CD1c-positive myeloid dendritic cell (primary cell): ENCODE results near the gene COPS4.
"Not testable (repeated sequence)": the region's sequence is repeated elsewhere in the genome, so short reads cannot be mapped to it uniquely, and the experiment has no call there.

Experiments used
- DNase-seq: peaks from one replicate; pipeline ENCODE4 v3.0.0-alpha.2; 2016; ENCODE audit errors: extremely low spot score

The COPS4 gene

DNA sequence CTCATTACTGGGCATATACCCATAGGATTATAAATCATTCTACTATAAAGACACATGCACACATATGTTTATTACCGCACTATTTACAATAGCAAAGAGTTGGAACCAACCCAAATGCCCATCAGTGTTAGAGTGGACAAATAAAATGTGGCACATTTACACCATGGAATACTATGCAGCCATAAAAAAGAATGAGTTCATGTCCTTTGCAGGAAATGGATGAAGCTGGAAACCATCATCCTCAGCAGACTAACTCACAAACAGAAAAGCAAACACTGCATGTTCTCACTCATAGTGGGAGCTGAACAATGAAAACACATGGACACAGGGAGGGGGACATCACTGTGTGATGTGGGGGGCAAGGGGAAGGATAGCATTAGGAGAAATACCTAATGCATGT lies 11.4 kb upstream of the COPS4 start:
- DNase-seq = not testable (repeated sequence)

DNA sequence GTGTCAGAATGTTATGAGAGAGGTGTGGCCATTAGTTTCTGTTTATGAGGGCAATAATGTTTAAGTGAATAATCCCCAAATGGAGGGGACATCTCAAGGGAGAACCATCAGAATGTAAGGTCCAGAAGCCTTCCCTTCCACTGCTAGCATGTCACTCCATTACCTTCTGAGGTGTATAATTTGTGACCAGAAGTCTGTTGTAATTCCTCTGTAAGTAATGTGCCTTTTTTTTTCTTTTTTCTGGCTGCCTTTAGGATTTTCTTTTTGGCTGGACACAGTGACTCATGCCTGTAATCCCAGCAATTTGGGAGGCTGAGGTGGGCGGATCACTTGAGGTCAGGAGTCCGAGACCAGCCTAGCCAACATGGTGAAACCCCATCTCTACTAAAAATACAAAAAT lies 10.8 kb upstream of the COPS4 start:
- no peak for DNase-seq

DNA sequence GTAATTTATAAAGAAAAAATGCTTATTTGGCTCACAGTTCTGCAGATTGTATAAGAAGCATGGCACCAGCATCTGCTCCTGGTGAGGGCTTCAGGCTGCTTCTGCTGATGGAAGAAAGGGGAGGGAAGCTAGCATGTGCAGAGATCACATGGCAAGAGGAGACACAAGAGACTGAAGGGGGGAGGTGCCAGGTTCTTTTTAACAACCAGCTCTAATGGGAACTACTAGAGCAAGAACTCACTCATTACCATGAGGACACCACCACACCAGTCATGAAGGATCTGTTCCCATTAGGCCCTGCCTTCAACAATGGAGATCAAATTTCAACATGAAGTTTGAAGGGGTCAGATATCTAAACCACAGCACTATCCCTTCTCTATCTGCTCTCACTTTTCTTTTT lies 9.4 kb upstream of the COPS4 start:
- no peak for DNase-seq

DNA sequence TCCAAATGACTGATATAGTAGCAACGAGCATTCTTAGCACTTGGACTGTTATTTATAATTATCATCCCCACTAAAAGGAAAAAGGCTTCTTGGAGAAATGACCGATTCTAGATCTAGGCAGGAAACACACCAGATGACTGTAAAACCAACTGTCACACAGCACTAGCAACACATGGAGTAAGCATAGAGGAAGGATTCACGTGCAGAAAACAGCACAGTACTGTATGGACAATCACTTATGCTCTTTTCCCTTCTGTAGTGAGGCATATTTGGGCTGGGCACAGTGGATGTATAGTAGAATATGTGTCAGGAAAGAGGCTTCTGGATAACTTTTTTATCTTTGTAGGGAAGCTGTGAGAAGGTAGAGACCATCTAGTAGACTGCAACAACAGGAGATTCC lies 6.0 kb upstream of the COPS4 start:
- DNase-seq = no peak

DNA sequence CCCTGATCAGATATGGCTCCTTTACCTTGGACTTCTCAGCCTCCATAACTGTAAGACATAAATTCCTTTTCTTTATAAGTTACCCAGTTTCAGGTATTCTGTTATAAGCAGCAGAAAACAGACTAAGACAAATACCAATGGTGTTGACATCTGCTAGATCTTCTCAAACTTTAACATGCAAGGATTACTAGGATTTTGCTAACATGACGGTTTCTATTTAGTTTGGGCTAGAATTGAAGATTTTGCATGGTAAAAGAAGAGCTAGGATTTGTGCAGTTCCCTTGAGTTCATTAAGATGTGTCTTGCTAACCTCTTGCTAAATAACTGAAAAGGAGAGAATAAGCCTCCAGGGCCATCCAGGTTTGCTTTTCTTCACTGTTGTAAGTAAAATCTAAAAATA lies 5.3 kb upstream of the COPS4 start:
- DNase-seq = no peak

DNA sequence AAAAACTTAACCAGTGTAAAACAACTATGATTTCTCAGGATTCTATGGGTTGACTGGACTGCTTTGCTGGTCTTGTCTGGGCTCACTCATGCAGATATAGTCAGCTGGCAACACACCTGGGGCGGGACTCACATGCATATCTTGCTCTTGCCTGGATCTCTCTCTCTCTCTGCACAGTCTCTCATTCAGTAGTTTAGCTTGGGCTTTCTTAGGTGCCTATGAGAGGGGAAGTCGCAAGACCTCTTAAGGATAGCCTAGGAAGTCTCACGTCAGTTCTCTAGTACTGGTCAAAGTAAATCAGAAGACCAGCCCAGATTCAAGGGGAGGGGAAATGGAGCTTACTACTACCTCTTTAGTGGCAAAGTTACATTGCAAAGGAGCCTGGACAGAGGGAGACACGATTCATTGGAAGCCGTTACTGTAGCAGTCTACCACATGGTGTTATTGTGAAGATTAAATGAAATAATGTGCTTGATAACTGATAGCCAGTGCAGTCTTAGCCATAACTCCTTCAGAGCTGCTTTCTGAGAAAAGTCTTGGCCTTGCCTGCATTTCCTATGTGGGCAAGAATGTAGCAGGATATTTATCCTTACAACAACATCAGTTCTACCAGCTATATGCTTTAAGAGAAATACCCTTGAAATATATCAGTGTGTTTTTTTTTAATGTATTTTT lies 2.1 kb downstream of the COPS4 start:
- no peak for DNase-seq

DNA sequence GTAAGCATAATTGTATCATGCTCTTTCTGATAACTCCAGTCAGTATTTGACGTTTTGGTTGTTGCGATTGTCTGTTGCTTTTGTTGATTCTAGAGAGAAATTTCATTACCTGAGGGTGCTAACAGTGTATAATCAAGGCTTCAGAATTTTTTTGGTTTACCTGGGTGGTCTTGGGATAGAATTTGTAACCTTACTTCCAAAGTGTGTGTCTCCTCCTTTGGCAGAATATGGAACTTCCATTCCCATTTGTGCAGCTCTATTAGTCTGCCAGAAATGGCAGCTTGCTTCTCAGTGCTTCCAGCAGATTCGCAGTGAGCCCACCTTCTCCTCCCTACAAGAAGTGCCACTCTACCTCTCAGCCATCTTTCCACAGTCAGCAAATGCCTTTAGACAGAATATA lies 5.3 kb downstream of the COPS4 start:
- DNase-seq = no peak

DNA sequence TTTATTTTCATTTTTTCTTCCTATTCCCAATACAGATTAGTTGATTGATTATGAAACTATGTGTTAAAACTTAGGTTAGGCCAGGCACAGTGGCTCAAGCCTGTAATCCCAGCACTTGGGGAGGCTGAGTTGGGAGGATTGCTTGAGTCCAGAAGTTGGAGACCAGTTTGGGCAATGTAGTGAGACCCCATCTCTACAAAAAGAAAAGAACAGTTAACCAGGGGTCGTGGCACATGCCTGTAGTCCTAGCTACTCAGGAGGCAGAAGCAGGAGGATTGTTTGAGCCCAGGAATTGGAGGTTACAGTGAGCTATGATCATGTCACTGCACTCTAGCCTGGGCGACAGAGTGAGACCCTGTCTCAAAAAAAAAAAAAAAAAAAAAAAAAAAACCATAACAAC lies 8.2 kb downstream of the COPS4 start:
- DNase-seq = not testable (repeated sequence)

DNA sequence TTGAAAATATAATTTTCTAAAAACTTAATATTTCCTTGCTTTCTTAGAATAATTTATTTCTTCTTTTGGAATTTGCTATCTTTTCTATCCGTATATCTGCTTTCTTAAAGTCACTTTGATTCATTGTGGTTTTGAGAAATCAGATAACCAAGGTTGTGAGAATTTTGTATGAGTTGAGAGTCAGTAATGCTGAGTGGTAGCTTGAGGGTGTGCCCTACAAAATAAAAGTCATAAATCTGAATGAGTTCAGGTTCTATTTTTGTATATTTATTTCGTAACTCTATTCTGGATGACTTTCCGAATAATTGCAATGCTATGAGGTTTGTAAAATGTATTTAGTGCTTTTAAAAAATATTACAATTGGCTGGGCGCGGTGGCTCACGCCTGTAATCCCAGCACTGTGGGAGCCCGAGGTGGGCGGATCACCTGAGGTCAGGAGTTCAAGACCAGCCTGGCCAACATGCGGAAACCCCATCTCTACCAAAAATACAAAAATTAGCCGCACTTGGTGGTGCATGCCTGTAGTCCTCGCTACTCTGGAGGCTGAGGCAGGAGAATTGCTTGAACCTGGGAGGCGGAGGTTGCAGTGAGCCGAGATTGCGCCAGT lies 8.9 kb downstream of the COPS4 start:
- no peak for DNase-seq

DNA sequence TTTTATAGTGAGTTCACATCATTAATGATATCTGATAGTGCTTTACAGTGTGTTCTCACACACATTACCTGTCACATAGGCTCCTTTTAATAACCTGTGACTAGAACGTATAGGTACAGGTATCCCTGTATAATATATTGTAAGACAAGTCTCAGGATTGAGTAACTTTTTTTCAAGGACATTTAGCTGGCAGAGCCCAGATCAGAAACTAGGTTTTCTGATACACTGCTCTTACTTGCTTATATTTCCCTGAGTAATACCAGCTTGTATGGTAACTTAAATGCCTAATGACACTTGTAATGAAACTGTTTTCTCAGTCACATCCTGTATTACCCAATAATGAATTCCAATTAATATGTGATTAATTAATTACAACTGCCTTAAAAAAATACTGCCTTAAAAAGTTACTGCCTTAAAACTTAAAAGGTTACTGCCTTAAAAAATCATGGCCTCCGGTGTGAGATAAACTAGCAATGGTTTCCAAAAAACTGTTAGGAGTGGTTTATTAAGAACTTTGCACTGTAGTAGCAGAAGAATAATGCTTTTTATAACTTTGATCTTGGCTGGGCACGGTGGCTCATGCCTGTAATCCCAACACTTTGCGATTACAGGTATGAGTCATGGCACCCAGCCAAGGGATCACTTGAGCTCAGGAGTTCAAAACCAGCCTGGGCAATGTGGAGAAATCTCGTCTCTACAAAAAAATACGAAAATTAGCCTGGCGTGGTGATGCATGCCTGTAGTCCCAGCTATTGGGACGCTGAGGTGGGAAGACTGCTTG lies 11.9 kb downstream of the COPS4 start:
- DNase-seq = no peak

DNA sequence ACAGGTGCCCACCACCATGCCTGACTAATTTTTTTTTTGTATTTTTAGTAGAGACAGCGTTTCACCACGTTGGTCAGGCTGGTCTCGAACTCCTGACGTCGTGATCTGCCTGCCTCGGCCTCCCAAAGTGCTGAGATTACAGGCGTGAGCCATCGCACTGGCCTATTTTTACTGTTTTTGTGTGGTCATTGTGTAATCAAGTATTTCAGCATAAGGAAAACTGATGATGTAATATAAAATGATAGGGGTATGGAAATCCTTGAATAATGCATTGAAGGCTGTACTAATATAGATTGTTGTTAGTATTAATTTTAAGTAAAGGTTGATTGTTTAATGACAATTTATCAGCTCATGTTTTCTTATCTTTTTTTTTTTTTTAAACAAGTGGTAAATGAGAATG lies 13.8 kb downstream of the COPS4 start:
- DNase-seq = not testable (repeated sequence)

DNA sequence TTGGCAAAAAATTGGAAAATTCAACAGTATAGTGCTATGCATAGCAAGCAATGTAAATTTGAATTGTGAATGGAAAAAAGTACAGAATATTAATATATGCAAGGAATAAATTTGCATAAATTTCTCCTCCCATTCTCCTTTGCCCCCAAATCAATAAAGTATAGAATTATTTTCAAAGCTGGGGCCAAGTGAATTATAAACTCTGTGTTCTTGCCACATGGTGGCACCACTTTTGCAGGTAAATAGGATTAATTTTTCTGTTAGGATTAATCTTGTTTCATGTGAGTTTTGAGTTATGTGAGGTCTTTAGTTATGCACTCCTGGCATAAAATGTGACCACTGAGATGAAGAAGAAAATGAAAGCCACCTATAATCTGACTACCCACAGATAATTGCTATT lies 19.9 kb downstream of the COPS4 start:
- DNase-seq = peak; percentile 31

DNA sequence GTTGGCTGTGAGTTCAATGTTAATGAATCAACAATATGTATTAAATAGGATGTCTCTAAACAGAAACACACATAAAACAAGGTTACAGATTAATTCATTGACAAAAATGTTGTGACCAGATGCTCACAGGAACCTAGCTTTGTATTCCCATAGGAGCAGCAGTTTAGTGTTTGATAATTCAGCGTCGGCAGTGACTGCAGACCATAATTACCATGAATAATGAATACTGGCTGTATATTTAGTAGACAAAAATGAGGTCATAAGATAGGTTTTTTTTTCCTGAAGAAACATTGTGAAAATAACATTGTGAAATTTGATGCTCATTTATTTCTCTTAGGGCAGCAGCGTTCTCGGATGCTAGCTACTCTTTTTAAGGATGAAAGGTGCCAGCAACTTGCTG lies 27.8 kb downstream of the COPS4 start:
- no peak for DNase-seq

DNA sequence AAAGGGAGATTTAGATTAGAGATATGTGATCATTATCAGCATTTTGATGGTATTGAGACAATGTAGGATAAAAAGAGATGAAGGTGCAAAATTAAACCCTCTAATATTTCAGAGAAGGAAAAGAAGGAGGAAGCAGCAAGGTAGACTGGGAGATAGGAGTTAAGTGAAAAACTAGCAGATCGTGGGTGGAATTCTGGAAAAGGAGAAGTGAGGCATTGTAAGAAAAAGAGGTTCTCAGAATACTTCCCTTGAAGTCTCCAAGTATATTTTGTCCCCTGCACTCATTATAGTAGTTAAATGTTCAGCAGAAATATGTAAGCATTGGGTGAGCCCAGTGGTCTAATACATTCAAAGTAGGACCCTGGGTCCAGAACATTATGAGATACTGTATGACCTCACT lies 30.3 kb downstream of the COPS4 start:
- DNase-seq = peak; percentile 74

DNA sequence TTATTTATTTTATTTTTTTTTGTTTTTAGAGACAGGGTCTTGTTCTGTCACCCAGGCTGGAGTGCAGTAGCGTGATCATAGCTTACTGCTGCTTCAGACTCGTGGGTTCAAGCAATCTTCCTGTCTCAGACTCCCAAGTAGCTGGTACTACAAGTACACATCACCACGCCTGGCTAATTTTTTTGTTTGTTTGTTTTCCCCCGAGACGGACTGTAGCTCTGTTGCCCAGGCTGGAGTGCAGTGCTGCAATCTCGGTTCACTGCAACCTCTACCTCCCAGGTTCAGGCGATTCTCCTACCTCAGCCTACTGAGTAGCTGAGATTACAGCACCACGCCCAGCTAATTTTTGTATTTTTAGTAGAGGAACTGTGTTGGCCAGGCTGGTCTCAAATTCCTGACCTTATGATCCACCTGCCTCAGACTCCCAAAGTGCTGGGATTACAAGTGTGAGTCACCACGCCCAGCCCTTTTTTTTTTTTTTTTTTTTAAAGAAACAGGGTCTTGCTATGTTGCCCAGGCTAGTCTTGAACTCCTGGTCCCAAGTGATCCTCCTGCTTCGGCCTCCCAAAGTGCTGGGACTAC lies 32.2 kb downstream of the COPS4 start:
- no peak for DNase-seq

DNA sequence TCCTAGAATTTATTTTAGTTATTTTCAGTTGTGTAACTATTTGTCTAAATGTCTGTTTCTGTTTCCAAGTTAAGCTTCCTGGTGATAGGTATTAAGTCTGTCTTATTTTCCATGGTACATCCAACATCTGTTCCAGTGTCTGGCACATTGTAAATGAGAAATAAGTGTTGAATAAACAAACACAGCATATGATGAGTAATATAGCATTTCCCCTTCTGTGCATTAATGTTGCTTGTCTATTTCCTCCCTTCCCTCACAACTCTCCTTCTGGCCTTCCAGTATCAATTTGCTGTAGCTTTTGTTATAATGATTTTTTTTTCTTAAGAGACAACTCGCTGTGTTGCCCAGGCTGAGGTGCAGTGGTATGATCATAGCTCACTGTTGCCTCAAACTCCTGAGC lies 36.1 kb downstream of the COPS4 start:
- no peak for DNase-seq

DNA sequence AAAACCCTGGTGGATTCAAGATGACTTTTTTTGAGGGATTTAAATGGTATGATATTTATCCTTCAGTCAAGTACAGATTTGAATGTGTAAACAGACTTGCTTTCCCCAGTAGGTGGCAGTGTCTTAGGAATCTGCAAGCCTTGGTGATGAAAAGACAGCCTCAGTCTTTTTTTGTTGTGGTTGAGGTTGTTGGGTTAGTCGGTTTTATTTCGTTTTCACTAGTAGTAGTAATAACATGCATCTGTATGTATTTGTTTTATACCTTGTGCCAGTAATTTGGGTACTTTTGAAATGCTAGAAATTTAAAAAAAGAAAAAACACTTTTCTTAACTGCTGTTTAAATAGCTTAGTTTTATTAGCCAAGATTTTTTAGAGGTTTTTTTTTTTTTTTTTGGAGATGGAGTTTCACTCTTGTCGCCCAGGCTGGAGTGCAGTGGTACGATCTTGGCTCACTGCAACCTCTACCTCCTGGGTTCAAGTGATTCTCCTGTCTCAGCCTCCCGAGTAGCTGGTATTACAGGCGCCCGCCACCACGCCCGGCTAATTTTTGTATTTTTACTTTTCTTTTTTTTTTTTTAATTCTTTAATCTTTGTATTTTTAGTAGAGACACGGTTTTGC lies 39.2 kb downstream of the COPS4 start:
- DNase-seq = peak; percentile 84

DNA sequence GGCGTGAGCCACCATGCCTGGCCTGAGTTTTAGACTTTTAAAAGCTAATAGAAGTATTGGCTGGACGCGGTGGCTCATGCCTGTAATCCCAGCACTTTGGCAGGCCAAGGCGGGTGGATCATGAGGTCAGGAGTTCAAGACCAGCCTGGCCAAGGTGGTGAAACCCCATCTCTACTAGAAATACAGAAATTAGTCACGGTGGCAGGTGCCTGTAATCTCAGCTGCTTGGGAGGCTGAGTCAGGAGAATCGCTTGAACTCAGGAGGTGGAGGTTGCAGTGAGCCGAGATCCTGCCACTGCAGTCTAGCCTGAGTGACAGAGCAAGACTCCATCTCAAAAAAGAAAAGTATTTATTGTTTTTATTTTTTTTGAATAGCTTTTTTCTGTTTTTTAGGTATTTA lies 39.8 kb downstream of the COPS4 start:
- not testable (repeated sequence) for DNase-seq

DNA sequence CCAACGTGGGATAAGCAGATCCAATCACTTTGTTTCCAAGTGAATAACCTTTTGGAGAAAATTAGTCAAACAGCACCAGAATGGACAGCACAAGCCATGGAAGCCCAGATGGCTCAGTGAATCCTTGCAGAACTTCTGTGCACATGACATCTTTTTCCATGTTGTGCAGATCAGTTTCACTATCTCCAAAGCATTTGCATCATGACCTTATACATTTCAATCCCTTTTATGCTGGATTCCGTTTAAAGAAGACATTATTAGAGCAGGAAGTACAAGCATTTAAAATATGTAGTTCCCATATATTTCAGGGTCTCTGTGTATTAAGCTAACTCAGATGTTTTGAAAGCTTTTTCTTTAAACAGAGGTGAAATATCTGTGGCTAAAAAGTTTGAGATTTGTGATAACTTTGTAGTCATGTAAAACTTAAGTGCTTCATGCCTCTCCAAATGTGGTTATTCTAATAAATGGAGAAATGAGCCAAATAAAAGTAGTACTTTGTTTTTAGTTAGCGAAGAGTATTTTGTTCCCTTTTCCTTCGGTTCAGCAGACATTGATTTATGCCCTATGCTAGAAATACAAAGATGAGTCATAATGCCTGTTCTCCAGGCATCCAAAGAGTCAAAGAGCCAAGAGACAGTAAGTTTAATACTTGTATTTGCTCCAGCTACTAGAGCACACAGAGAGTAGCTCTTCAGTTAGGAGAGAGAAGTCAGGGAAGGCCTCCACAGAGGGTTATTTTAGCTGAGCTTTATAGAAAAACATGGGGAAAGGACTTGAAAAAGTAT lies 40.5 kb downstream of the COPS4 start:
- DNase-seq = peak; percentile 39

DNA sequence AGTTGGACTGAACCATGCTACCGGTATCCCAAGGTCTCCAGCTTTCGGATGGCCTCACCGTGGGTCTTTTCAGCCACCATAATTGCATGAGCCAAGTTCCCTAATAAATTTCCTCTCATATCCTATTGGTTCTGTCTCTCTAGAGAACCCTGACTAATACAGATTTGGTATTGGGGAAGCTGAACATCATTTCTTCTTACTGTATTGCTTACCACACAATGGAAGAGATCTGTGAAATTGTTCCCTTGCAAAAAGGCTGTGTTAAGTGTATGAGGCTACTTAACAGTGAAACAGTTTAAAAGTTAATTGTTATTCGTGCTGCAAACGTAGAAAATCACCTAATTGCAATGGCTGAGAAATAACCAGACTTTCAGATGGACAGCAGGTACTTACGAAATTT lies 45.6 kb downstream of the COPS4 start:
- peak; percentile 32 for DNase-seq

DNA sequence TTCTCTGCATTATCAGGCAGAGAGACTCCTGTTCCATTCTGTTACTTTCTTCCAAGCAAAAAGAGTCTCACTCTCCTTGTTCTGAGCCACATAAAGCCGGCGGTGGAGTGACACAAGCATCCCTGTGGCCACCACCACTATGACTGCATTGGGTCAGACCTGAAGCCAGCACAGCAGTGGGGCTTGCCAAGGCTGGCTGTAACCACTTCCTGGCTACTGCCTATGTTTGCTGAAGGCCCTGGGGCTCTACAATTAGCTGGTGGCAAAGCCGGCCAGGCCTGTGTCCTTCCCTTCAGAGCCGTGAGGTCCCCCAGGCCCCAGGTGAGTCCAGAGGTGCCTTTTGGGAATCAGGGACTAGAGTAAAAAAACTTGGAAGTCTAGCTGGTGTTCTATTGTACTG lies 47.8 kb downstream of the COPS4 start:
- DNase-seq = no peak
